Daoy (cell line): ENCODE measurements around the gene ZDHHC9. TPM values are rescaled to one million over a fixed set of nuclear protein-coding genes. Genes with fewer than 3 reads are reported as not detected.

Experiments
- DNase-seq: peaks from one replicate; pipeline ENCODE4 v3.0.0-alpha.2; 2015; ENCODE audit warnings: low read depth
- total RNA-seq: library from RNA; depleted of rRNA; stranded (reverse); fragments of >200 nt; shearing (Covaris generic); gene quantifications from 2 replicates; pipeline ENCODE4 v1.2.3, GENCODE V29; 2014

The ZDHHC9 gene
- total RNA-seq, 1 experiment from 2014 or later: 14.5 TPM

DNA sequence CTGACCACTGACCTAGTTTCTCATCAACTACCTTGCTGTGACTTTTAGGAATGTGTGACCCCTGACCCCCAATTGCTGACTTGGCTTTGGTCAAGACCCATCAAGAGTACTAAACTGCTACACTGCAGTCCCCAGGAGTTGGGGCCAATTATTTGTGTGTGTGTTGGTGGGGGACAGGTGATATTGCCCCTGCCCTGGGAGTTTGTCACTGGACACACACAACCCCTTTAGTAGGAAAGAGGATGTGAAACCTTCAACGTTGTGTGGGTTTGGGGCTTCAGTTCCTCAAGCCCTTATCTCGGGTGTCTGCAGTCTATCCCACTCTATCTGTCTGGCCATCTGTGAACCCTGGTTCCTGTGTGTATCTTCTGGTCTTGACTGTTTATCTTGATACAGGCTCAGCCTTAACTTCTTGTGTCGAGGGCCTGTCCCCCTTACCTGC lies 57.5 kb downstream of the ZDHHC9 start:
- no peak for DNase-seq

DNA sequence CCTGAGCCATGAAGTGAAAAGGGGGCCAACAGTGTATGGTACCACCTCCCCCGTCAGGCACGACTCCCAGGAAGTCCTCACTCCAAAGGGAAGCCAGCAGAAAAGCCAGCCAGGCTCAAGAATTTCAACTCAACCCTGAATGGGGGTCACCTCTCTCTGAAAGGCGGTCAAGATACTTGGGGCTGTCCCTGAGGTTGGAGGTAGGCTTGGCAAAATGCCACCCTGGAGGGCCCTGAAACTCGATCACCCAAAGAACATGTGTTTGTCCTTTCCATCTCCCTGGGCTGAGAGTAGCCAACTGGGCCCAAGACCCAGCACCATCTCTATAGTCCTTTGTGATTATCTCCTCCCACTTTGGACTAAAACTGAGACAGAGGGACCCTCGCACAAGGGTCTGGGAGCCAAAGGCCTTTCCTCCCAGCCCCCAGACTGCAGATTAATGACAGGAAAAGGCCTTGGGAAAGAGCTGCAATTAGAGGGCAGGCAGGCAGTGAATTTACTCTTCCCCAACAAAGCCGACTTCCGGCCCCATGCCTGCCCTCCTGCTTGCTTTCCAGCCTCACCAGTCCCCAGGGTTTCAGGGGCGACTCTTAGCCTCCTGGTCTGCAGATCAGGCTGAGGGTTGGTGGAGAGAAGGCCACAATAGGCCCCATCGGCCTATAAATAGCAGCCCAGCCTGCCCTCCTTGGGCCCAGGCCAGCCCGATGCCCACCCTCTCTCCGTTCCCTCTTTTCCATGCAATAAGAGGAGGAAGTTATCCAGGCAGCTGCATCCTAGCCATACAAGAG lies 58.3 kb downstream of the ZDHHC9 start:
- DNase-seq: no peak

DNA sequence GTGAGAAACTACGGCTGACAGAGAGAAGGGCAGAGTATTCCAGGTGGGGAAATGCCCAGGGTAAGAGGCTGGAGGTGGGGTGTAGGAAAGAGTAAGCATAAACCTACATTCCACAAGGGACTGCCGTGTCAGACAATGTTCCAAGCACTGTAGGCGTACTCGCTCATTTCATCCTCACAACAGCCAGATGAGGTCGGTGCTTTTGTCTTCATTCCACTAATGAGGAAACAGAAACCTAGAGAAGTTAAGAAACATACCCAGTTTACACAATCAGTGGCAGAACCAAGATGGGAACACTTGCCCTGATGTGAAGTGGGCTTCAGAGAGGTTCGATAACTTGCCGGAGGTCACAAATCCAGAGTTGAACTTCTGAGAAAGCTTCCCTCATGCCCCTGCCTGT lies 59.3 kb downstream of the ZDHHC9 start:
- no peak for DNase-seq

DNA sequence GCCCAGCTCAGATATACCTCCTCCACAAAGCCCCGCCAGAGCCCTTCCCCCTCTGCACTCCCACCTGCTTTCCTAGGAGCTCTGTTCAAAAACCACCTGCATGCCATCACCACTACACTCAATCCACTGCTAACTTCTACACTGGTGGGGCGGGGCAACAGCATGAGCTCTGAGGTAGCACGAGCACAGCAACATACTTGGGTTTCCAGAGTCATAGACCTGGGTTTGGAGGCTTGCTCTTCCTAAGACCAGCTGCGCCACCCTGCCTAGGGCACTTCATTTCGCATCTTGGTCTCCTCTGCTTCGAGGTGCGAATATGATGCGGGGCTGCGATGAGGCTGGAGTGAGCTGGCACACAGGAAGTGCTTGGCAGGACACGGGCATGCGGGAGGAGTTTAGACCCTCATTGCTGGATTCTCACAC lies 60.4 kb downstream of the ZDHHC9 start:
- no peak for DNase-seq

DNA sequence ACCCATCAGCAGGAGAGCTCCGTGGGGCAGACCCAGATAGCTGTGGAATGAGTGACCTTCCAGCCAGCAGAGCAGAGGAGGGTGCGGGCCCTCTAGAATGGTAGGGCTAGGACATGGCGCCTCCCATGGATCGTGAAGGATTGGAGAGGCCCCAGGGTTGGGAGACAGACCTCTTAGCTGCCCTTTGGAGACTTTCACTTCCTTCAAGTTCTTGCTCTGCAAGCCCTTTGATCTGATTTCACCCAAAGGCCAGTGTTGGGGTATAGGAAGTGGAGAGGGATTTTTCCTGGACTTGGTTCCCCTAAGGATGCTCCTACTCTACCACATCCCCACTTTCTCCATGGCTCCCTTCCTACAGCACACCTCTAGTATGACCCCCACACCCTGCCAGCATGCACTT lies 61.0 kb downstream of the ZDHHC9 start:
- no peak for DNase-seq

DNA sequence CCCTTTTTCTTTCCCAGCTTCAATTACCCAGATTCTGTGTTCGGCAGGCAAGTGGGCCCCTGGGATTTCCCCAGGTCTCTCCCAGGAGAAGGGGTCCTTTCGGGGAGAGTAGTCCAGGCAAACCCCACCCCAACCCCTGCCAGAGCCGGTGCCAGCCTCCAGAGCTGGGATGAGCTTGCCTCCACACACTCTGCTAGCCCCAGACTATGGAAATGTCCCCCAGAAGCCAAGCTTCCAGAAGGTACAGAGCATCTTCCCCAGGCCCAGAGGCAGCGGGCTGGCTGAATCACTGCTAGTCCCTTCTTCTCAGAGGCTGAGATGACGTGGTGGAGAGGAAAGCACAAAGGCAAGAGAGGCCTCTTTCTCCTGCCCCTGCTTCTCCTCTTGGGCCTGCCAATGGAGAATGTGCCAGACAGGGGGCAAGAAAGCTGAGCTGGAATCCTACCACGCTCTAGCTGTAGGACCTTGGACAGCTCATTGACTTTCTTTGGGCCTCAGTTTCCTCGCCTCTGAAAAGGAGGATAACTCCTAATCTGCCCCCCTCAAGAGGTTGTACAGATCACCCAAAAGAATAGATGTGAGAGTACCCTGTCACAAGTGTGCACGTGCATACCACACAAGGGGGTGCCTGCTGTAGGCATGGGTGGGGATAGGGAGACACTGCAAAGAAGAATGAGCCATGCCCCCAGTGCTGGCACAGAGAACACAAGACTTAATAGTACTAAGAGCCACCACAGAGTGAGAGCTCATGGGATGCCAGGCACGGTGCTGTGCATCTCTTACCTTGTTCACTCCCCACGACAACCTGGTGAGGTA lies 61.8 kb downstream of the ZDHHC9 start:
- no peak for DNase-seq

DNA sequence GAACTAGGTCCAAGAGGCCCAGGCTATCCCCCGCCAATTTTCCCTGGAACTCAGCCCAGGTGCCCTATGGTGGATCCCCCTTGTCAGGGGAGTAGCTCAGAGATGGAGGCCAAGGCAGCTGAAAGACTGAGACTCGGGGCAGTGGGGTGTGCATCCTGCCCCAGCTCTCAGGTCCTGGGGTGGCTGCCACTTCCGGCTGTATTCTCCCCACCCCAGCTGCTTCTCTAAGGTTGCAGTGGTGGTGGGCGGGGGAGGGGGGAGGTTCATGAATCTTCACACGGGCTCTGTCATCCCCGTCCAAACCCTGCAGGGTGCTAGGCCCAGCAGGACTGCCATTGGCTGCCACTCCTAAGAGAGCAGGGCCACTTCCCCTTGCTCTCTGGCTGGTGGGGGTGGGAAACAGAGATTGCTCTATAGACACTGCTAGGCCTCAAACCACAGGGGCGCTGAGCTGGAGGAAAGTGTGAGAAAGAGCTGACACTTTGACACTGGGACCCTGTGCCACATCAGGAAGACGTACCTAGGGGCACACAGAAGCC lies 62.5 kb downstream of the ZDHHC9 start:
- no peak for DNase-seq

DNA sequence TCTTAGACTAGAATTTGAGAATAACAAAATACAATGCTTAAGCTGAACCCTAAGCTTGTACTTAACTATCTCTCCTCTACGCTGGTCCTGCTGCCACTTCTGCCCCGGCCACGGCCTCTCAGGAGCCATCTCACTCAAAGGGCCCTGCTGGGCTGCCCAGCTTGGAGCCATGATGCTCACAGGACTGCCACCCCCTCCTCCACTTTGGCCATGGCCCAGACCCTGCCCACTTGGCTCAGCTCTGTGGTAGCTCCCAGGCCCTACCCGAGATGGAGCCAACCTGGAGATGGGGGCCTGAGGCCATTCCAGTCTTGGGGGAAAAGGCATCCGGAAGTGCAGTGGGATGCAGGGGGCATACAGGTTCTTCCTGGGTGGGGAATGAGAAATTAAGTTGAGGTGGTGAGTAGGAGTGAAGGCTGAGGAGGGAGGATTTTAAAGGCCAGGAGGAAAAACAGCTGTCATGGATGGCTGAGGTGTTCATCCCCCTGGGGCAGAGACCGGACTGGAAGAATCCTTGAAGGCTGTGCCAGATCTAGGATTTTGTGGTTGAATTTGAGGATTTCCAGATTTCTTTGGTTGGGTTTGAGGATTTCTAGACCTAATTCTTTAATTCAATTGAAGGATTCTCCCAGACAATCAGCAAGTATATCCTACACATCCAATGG lies 63.1 kb downstream of the ZDHHC9 start:
- no peak for DNase-seq

DNA sequence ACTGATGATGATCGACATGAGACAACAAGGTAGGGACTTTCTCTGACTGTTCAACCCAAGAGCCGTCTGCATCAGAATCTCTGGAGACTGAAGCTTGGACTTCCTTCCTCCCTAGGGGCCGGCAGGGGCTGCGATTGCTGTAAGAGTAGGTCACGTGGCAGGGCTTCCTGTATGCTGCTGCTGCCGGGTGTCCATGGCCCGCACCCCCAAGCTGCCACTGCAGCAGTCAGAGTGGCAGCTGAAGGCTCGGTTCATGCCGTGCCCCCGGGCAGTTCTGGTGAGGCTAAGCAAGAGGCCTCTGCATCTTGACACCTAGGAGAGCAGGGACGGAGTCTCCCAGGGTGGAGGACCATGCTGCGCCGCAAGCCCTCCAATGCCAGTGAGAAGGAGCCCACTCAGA lies 63.9 kb downstream of the ZDHHC9 start, which contains the start of gene SASH3:
TSS of gene SASH3 (plus strand) at position 203 of the 400 bp plus-strand sequence. CDS start at position 352, 149 bp downstream.
- no peak for DNase-seq

DNA sequence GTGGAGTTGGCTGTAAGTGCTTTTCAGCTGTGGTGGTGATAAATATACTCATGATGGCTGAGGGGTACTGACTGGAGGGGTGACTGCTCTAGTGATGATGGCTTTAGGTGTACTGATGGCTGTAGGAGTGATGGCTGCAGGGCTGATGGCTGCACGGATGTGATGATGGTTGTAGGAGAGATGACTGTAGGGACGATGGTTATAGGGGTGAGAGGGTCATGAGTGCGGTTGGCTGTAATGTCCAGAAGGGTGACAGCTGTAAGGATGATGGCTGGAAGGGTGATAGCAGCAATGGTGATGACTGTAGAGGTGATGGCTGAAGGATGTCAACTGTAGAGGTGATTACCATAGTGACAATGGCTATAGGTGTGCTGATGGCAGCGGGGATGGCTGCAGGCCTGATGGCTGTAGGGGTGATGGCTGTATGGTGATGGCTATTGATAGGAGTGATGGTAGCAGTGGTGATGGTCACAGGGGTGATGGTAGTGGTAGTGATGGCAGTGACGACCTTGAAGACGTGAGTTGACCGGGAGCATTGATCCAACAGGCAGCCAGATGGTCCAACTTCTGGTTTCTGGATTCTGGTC lies 64.5 kb downstream of the ZDHHC9 start:
- no peak for DNase-seq

DNA sequence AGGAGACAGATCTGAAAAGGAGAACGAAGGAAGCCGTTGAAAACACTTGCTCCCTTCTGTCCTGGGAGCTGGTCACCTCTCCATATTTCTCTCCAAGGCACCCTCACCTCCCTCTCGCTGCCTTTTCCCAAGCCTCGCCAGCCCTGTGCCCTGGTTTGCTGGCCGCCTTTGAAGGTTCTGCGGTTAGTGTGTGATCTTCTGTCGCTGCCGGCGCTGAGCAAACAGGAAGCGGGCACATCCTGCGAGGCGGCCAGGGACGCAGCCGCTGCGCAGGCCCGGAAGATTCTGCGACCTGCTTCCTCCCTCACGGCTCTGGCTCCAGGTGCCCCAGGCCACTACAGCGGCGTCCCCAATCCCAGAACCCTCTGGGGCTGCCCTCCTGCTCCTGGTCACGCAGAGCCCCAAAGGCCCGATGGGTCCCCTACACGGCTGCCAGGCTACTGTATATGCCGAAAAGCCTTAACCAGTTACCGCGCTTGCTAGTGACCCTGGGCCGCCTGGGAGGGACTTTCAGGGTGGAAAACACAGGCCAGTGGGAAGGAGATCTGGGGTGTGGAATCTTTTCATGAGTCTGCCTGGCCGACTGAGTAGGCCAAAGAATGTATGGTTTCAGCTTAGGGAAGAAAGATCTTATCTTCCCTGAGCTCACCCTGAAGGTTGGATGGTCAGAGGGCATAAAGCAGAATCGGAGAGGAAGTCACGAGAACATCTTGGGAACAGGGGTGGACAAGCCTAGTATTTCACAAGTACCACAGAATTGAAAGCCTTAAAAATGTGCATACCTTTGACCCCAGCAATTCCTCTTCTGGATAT lies 66.3 kb downstream of the ZDHHC9 start:
- no peak for DNase-seq

DNA sequence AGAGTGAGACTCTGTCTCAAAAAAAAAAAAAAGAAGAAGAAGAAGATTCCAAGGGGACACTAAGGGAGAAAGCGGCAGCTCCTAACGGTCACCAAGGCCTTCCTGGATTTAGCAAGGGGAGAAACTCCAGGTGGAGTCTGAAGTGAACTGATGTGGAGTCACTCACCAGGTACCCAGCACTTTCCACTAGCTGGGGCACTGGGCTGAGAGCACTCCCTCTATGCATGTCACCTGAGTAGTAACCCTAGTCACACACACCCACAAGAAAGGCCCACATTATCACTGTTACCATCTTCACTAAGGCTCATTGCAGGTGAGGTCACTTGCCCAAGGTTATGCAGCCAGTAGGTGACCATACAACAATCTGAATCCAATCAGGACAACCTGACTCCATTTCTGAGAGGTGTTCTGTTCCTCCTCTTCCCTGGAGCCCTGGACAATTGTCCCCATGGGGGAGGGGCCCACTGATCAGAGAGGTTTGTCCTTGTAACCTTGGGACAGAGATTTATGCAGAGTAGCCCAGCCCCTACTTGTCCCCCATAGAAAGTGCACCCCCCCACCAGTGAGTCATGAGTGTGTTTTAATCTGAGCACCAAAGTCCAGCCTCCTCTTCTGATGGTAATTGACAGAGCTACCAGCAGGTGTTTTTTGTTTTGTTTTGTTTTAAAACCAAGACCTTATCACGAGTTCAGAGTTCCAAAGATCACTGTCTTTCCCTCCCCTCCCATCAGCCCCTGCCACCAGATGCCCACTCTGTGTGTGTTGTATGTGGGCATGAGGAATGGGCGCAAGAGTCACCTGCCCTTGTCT lies 69.8 kb downstream of the ZDHHC9 start:
- DNase-seq: no peak

DNA sequence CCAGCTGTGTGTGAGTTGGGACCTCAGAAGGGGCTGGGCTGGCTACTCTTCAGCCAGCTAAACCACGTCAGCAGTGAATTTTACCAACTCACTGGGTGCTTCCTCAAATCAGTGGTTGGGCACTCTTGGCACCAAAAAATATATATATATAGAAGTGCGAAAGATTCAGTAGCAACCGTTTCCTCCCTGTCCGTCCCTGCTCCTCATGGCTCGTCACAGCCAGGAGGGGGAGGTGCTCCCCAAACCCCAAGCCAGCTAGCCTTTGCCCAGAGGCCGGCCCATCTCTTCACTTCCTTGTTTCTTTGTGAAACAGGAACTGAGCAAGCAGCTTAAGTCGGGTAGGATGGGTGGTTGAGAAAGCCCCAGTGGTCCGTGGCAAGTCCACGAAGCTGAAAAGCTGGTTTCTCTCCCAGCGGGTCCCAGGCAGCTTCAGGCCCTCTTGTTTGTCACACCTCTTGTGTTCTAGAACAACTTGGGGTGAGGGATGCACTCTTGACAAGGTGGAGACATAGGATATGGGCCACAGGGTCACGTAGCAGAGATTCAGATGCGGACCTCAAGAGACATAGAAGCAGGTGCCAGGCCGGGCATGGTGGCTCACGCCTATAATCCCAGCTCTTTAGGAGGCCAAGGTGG lies 70.8 kb downstream of the ZDHHC9 start:
- DNase-seq: no peak

DNA sequence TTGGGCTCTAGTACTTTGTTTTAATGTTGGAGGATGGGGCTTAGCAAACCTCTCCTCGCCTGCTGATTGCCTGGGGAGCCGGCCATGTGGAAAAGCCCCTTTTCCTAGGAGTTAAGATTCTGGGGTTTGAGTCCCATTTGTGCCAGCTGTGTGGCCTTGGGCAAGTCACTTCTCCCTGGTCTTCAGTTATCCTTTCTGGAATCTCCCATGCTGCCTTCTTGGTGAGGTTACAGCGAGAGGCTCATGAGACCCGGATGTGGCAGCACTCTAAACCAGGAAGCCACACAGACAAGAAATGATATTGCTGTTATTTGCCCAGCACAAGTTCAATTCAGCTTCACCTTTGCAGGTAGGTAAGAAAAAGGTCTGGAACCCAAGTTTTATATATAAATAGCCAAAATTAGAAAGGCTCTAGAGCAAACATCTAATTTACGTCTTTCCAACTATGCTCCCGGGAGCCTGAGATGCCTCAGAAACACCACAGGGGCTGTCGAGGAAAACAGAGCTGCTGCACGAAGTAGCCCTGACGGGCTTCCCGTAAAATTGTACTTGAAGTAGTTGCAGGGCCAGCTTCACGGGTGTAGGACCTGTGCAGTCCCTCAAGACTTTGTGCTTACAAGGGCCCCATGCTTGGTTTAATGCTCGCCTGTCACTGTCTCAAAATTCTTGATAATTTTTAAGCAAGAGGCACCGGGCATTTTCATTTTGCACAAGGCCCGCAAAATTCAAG lies 72.3 kb downstream of the ZDHHC9 start:
- no peak for DNase-seq

DNA sequence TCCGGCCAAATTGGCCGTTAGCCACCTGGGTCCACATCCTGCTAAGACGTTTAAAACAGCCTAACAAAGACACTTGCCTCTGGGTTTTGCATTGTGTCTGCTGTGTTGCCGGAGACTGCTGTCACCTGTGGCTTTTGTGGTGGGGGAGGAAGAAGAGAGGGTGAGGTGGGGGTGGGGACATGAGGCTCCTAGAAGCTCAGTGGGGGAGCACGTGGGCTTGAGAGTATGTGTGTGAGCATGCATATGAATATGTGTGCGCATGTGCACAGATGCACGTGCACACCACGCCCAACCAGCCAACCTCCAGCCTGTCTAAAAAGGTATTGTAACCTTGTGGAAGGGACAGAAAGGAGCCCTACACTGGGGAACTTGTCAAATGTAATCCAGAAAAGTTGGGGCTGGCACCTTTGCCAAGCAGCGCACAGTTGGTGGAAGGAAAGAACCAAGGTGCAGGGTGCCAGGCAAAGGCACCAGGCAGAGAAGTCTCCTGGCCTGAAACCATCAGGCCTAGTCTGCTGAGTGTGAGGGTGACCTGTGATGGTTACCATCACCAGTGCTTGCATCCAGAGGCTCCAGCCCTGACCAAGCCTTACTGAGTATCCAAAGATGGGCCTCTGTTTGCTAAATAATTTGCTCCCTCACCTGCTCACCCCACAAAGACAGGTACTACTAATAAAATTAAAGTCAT lies 74.1 kb downstream of the ZDHHC9 start:
- no peak for DNase-seq

DNA sequence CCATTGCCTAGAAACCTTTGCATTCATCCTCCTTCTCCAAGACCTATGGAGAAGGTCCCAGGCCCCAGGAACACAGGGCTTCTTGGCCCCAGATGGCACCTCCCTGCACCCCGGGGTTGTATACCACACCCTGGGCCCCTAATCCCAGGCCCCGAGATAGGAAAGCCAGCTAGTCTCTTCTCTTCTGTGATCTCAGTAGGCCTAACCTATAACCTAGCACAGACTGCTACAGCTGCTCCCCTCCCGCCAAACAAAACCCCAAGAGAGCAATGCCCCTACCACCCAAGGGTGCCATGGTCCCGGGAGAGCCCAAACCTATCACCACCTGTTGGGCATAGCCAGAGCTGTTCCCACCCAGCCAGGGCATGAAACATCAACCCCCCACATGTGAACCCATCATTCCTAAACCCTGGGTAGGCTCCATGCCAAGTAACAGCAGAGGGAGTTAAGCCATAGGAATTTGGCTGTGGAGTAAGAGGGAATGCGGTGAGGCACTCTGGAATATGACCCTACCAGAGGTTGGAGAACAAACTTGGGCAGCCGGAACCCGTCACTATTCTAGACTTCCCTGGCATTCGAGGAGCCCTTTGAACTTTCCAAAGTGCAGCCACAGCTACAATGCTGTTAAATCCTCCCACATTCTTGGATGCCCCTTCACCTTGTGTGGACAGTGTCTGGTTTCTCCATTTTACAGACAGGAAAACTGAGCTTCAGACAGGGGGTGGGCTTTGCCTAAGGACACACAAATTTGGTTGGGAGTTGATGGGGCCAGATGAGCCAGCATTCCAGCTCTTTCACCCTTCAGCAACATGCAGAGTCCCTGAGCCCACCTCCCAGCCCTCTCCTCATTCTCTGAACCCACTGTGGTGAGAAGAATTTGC lies 74.9 kb downstream of the ZDHHC9 start:
- DNase-seq: no peak

DNA sequence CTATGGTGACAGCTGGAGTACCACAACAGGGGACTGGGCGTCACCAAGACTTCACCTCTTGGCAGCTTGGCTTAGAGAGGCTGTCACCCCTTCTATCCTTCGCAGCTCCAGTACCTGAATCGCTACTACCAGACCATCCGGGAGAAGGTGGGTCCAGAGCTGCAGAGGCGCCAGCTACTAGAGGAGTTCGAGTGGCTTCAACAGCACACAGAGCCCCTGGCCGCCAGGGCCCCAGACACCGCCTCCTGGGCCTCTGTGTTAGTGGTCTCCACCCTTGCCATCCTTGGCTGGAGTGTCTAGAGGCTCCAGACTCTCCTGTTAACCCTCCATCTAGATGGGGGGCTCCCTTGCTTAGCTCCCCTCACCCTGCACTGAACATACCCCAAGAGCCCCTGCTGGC lies 75.5 kb downstream of the ZDHHC9 start:
- DNase-seq: no peak
